GM12872 (cell line): ENCODE measurements around the gene RBM44.

ENCODE experiments used
- CTCF ChIP-seq: IDR thresholded peaks from 3 replicates; pipeline ENCODE4 v1.5.1; 2011; ENCODE audit warnings: low read depth, mild to moderate bottlenecking, low read length, moderate library complexity; ENCODE audit not compliant: insufficient read depth

The RBM44 gene

GRCh38 chr2:237757616-237758015, 41.0 kb upstream of the RBM44 start:
- no peak for TF ChIP-seq CTCF

GRCh38 chr2:237758185-237758584, 40.4 kb upstream of the RBM44 start:
- no peak for TF ChIP-seq CTCF

GRCh38 chr2:237759176-237759575, 39.4 kb upstream of the RBM44 start:
- no peak for TF ChIP-seq CTCF

GRCh38 chr2:237760506-237761502, 37.8 kb upstream of the RBM44 start:
- no peak for TF ChIP-seq CTCF

GRCh38 chr2:237763812-237764211, 34.8 kb upstream of the RBM44 start:
- TF ChIP-seq CTCF: no peak

- no peak for TF ChIP-seq CTCF
Measured at GRCh38 chr2:237765875-237766274, 32.7 kb upstream of the RBM44 start.

- TF ChIP-seq CTCF: no peak
Measured at GRCh38 chr2:237766340-237766739, 32.2 kb upstream of the RBM44 start.
